Testis (tissue), 3 donors: ENCODE data around the gene ATXN7L3. TPM values are rescaled to one million over a fixed set of nuclear protein-coding genes. Genes with fewer than 3 reads are reported as not detected.

Experiments
- DNase-seq: peaks from one replicate; pipeline ENCODE4 v3.0.0-alpha.2; 2019
- H3K27ac ChIP-seq, 2 donors: fragments of 200-600 bp; sonication (generic); one replicate each; pipeline ENCODE4 v1.5.1; 2019
- H3K27me3 ChIP-seq: fragments of 200-600 bp; sonication (generic); one replicate; pipeline ENCODE4 v1.5.1; 2019
- H3K36me3 ChIP-seq: fragments of 200-600 bp; sonication (generic); one replicate; pipeline ENCODE4 v1.5.1; 2017; ENCODE audit warnings: low read depth; ENCODE audit errors: missing control alignments
- H3K4me1 ChIP-seq: fragments of 200-600 bp; sonication (generic); one replicate; pipeline ENCODE4 v1.5.1; 2019
- H3K4me3 ChIP-seq, 2 donors: fragments of 200-600 bp; sonication (generic); one replicate each; pipeline ENCODE4 v1.5.1; 2017 to 2019
- H3K9me3 ChIP-seq: fragments of 200-600 bp; sonication (generic); one replicate; pipeline ENCODE4 v1.5.1; 2017
- CTCF ChIP-seq, 3 experiments: fragments of 450-650 bp in 2 of 3; fragments of 200-600 bp in 1 of 3; sonication (generic) in 1 of 3; IDR thresholded peaks; one replicate each; pipeline ENCODE4 v1.5.1; 2016 to 2019; ENCODE audit warnings: antibody characterized with exemption in 3 of 3, mild to moderate bottlenecking in 2 of 3, moderate library complexity in 1 of 3
- POLR2A ChIP-seq: fragments of 450-650 bp; IDR thresholded peaks from one replicate; pipeline ENCODE4 v1.6.1; 2017; ENCODE audit warnings: antibody characterized with exemption, mild to moderate bottlenecking, moderate library complexity
- WGBS, 2 donors: methylation state at CpG; one replicate each; pipeline ENCODE4 v1.1.5; 2018; 5-methylcytosine and 5-hydroxymethylcytosine counted together
- intact Hi-C: fragments of 100-400 bp; cut with DNase I; formaldehyde crosslinking; loops from one replicate; pipeline ENCODE4 v1.15.1; 2023; ENCODE audit warnings: low total_unique reads
- polyA plus RNA-seq: library from polyadenylated mRNA; stranded (reverse); fragments of 350-450 nt; fragmentation: Illumina TruSeq; extraction: RNeasy Lipid Tissue Mini Kit (QIAGEN cat#74804); gene quantifications from one replicate; pipeline ENCODE4 v1.2.3, GENCODE V29; 2014; ENCODE audit warnings: low read depth, low replicate concordance; ENCODE audit not compliant: insufficient read depth
- total RNA-seq, 2 donors: library from RNA; depleted of rRNA; stranded (reverse); fragments of >200 nt; gene quantifications; one replicate each; pipeline ENCODE4 v1.2.3, GENCODE V29; 2016

ATXN7L3 gene
- total and polyA plus RNA-seq, 3 donors from 2014 or later: 76.5 to 101 (median 100) TPM

DNA sequence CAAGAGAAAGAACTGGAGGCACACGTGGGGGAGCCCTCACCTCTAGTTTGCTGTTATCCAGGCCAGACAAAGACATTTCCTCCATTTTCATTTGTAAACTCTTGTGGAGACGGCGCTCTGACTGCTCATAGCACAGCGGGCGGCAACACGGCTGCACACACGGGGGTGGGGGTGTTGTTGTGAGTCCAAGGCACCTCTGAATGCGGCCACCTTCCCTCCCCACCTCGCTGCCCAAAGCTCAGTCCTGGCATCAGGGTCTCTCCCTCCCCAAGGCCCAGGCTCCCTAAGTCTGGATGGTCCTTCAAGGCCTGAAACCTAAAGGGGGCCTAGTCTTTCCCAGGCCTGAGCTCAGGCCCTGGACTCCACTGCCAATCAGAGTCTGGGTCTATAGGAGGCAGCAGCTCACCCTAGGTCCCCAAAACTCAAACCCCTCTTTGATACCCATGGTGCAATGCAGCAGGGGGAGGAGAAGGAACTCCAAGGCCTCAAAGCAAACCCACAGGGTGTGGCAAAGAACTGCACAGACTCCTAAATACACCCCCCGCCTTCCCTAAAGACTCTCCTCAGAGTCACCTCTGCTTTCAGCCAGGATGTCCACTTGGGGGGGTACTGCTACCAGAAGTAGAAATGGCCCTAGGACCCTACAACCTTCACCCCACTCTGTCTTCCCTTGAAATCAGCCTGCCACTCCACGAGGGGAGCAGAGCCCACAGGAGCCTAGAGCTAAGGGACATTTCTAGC is 1.5 kb downstream of the ATXN7L3 start:
- H3K27ac ChIP-seq: peak overlapping the region; percentile 97 to 100
- peak overlapping the region; percentile 94 to 100 for H3K4me3 ChIP-seq
- no peaks in the 10 kb centered on the region for H3K27me3 ChIP-seq
- TF ChIP-seq POLR2A (no peak), CTCF (IDR thresholded peaks at IDR 0.05) (no peak)
- no peaks in the 10 kb centered on the region for H3K9me3 ChIP-seq
- peak; percentile 62 for DNase-seq
- 52 to 61% methylated on average over 10 to 11 of the region's 11 CpGs for WGBS, 2 donors
- H3K4me1 ChIP-seq: peaks cover 16% of the 10 kb centered on the region
- H3K36me3 ChIP-seq: no peaks in the 10 kb centered on the region
- intact Hi-C loops: no loop called here

DNA sequence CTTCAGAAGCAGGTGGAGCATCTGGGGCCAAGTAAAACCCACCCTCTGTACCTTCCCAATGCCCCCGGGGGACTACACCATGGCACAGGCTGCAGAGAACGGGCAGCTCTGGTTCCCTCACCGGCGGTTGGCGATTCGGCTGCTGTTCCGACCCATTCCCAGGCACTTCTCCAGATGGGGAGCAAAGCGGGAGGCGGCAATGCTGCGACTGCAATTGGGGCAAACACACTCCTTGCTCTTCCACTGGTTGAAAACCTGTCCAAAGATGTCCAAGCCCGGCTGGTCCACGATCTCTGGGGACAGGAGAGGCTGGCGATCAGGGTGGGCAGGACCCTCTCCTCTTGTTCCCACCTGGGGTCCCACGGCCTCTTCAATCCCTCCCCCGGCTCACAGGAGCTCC is 2.6 kb downstream of the ATXN7L3 start:
- TF ChIP-seq POLR2A: no peak
- no peak for TF ChIP-seq CTCF (IDR thresholded peaks at IDR 0.05)
- no peak for DNase-seq

DNA sequence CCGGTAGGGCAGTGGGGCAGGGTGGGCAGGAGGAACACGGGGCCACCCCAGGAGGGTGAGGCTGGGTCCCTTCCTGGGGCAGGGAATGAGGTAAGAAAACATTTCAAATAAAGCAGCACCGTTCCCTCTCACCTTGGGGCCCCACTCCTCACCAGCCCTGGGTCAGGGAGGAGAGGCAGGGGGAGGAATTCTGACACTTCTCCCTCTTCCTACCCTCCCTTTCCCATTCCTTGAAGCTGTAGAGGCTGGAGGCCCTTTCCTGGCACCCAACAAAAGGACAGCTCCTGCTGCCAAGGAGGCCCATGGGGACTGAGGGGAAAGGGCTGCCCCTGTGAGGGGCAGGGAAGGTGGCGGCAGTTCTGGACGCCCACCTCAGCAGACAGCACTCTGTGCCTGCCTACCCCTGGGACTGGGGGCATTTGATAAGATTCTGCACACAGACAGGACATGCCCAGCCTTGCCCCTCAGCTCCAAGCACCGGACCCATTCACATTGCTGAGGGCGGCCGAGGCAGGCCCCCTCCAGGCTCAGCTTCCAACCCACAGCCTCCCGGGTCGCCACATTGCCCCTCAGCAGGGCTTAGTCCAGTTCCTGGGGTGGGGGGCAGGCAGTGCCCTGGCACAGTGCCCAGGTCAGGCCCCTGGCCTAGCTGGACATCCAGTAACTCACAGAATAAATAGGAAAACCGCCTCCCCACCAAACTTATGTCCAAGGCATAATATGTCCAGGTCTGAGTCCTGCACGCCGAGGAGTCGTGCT is 6.2 kb downstream of the ATXN7L3 start:
- Histone ChIP-seq H3K4me1 (peaks cover 13% of the 10 kb centered on the region), H3K4me3 (no peak overlapping the region), H3K27me3 (no peaks in the 10 kb centered on the region), H3K27ac (no peak overlapping the region), H3K36me3 (no peaks in the 10 kb centered on the region), H3K9me3 (no peaks in the 10 kb centered on the region)
- no peak for TF ChIP-seq POLR2A
- no peak for TF ChIP-seq CTCF (IDR thresholded peaks at IDR 0.05)
- no peak for DNase-seq
- WGBS, 2 donors: 75 to 90% methylated on average over 9 to 14 of the region's 14 CpGs
- intact Hi-C loops: no loop called here

More for the DNA sequence above, 2.6 kb downstream of the ATXN7L3 start:
- WGBS, 2 donors: 84 to 88% methylated on average over 12 to 15 of the region's 15 CpGs
- intact Hi-C loops: no loop called here
- H3K27me3 ChIP-seq: no peaks in the 10 kb centered on the region
- H3K4me3 ChIP-seq: no peak overlapping the region
- peaks cover 16% of the 10 kb centered on the region for H3K4me1 ChIP-seq
- no peaks in the 10 kb centered on the region for H3K9me3 ChIP-seq
- no peaks in the 10 kb centered on the region for H3K36me3 ChIP-seq
- H3K27ac ChIP-seq: peak overlapping the region; percentile 97 to 100

GRCh38 chr17:44192750-44193149 is 6.9 kb downstream of the ATXN7L3 start:
- DNase-seq: no peak
- no peak overlapping the region for H3K27ac ChIP-seq
- H3K36me3 ChIP-seq: no peaks in the 10 kb centered on the region
- intact Hi-C loops: no loop called here
- TF ChIP-seq CTCF (IDR thresholded peaks at IDR 0.05) (no peak), POLR2A (no peak)
- no peaks in the 10 kb centered on the region for H3K9me3 ChIP-seq
- WGBS, 2 donors: 88 to 93% methylated on average over 3 to 5 of the region's 5 CpGs
- H3K27me3 ChIP-seq: no peaks in the 10 kb centered on the region
- peaks cover 12% of the 10 kb centered on the region for H3K4me1 ChIP-seq
- no peak overlapping the region for H3K4me3 ChIP-seq
